Upper lobe of right lung (tissue), 1 donor: ENCODE measurements around the gene ID1. TPM values are rescaled to one million over a fixed set of nuclear protein-coding genes. Genes with fewer than 3 reads are reported as not detected.

Source experiments
- ATAC-seq: fragments of 200-7000 bp; cut with Tn5 transposase; one replicate; pipeline ENCODE4 v1.9.1; 2020; ENCODE audit warnings: mild to moderate bottlenecking, moderate library complexity
- DNase-seq: peaks from one replicate; pipeline ENCODE4 v3.0.0-alpha.2; 2020
- H3K27ac ChIP-seq: fragments of 200-600 bp; one replicate; pipeline ENCODE4 v1.8.0; 2022
- H3K27me3 ChIP-seq: fragments of 200-600 bp; one replicate; pipeline ENCODE4 v1.8.0; 2022; ENCODE audit warnings: mild to moderate bottlenecking
- H3K36me3 ChIP-seq: fragments of 200-600 bp; one replicate; pipeline ENCODE4 v1.8.0; 2022
- H3K4me1 ChIP-seq: fragments of 200-600 bp; one replicate; pipeline ENCODE4 v1.8.0; 2022
- H3K4me3 ChIP-seq: fragments of 200-600 bp; one replicate; pipeline ENCODE4 v1.8.0; 2022; ENCODE audit warnings: mild to moderate bottlenecking
- H3K9me3 ChIP-seq: fragments of 200-600 bp; one replicate; pipeline ENCODE4 v1.8.0; 2022
- intact Hi-C: fragments of 100-400 bp; cut with DNase I; formaldehyde crosslinking; loops from one replicate; pipeline ENCODE4 v1.11.0; 2022
- total RNA-seq: library from RNA; stranded (reverse); fragmentation: NEBNext Ultra II Directional; extraction: Animal tissue kit (Norgen Biotek cat#: 25700); gene quantifications from one replicate; pipeline ENCODE4 v1.2.1, GENCODE V29; 2021
- TF ChIP-seq, protein P1 (sequence below): fragments of 200-600 bp; IDR thresholded peaks from one replicate; pipeline ENCODE4 v1.8.0; 2022; ENCODE audit warnings: antibody characterized with exemption
- donor health status: DM: no; HTN: yes; CAD: no; lungs with severe emphysema.

ID1 gene
- total RNA-seq, 1 donor from 2014 or later = 515 TPM

DNA sequence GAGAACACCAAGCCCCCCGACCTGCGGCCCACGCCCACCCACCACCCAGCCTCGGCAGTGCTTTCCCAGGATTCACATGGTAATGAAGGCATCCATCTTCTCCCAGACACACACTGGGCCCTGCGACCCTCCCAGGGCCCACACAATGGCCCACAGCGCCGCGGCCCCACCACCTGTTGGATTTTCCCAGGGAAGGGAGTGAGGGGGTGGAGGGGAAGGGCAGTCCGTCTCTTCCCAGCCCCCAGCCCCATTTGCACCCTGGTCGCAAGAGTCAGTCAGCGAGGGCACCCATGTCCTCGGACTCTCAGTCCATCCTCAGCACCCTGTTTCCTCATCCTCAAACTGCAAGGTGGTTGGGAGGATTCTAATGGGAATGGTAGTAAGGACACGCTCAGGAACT is 23.7 kb upstream of the ID1 start:
- Histone ChIP-seq H3K27me3 (no peaks in the 10 kb centered on the region), H3K4me1 (no peaks in the 10 kb centered on the region), H3K36me3 (no peaks in the 10 kb centered on the region), H3K27ac (no peak overlapping the region), H3K4me3 (no peak overlapping the region), H3K9me3 (no peaks in the 10 kb centered on the region)
- ATAC-seq (no peak), DNase-seq (no peak)
- TF ChIP-seq, protein P1, sequence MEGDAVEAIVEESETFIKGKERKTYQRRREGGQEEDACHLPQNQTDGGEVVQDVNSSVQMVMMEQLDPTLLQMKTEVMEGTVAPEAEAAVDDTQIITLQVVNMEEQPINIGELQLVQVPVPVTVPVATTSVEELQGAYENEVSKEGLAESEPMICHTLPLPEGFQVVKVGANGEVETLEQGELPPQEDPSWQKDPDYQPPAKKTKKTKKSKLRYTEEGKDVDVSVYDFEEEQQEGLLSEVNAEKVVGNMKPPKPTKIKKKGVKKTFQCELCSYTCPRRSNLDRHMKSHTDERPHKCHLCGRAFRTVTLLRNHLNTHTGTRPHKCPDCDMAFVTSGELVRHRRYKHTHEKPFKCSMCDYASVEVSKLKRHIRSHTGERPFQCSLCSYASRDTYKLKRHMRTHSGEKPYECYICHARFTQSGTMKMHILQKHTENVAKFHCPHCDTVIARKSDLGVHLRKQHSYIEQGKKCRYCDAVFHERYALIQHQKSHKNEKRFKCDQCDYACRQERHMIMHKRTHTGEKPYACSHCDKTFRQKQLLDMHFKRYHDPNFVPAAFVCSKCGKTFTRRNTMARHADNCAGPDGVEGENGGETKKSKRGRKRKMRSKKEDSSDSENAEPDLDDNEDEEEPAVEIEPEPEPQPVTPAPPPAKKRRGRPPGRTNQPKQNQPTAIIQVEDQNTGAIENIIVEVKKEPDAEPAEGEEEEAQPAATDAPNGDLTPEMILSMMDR = no peak
- intact Hi-C loops = no loop called here

DNA sequence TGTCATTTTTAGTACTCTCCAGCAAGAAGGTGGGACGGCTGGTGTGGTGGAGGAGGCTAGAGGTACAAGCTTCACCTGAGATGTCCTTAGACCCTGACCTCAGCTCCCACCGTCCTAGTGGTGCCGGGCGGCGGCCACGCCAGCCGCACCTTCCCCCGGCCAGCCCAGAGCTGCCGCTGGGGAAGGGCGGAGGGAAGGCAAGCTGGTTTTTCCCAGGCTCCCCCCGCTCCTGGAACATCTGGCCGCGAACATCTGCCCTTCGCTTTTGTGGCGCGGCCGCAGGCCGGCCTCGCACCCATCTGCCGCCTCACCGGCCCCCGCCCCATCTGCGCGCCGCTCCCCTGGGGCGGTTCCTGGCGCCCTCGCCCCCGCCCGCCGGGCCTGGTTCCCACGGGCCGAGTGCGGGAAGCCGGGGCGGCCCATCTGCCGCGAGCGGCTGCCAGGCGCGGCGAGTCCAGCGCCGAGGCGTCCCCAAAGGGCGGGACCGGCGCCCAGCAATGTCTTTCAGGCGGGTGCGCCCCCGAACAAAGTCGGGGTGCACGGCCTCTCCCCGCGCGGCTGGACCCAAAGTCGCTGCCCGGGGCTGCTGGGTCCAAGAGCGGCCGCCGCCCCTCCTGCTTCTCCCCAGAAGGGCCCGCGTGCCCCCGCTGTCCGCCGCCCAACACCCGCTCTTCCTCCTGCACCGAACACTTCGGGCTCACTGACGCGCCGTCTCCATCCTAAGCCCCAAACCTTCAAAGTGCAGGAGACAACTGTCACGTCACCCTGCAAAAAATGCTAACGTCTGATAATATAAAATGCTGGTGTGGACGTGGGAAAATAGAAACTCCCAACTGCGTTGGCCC is 17.3 kb upstream of the ID1 start:
- intact Hi-C loops = no loop called here
- peak; percentile 74 for DNase-seq
- peak; percentile 95 for ATAC-seq

DNA sequence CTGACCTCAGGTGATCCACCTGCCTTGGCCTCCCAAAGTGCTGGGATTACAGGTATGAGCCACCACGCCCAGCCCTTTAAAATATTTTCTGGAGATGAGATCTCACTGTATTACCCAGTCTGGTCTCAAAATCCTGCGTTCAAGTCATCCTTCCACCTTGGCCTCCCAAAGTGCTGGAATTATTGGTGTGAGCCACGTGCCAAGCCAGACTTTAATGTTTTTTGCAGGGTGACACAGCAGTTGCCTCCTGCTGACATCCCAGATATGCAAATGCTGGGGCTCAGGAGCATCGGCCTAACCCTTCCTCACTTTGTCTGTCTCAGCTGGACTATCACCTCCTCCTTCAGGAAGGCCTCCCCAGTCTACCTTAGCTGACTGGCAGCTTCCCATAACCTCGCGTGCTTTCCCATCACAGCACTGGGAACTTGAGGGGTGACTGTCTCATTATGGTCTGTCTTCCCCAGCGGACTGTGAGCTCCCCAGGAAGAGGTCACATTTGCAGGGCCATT is 14.3 kb upstream of the ID1 start:
- no peak overlapping the region for H3K4me3 ChIP-seq
- H3K4me1 ChIP-seq = peaks cover 20% of the 10 kb centered on the region
- H3K27ac ChIP-seq = no peak overlapping the region
- no peaks in the 10 kb centered on the region for H3K9me3 ChIP-seq
- DNase-seq (no peak), ATAC-seq (no peak)
- no peaks in the 10 kb centered on the region for H3K27me3 ChIP-seq
- TF ChIP-seq, protein P1 = no peak
- intact Hi-C loops = no loop called here
- no peaks in the 10 kb centered on the region for H3K36me3 ChIP-seq

More for the DNA sequence above, 17.3 kb upstream of the ID1 start:
- Histone ChIP-seq H3K36me3 (no peaks in the 10 kb centered on the region), H3K4me1 (no peaks in the 10 kb centered on the region), H3K27ac (peak overlapping the region; percentile 84), H3K27me3 (no peaks in the 10 kb centered on the region), H3K9me3 (no peaks in the 10 kb centered on the region), H3K4me3 (peak overlapping the region; percentile 53)
- TF ChIP-seq, protein P1 = no peak

- Histone ChIP-seq H3K4me3 (no peak overlapping the region), H3K9me3 (no peaks in the 10 kb centered on the region), H3K27me3 (no peaks in the 10 kb centered on the region), H3K36me3 (no peaks in the 10 kb centered on the region), H3K4me1 (peaks cover 31% of the 10 kb centered on the region), H3K27ac (peak overlapping the region; percentile 79)
- DNase-seq (peak; percentile 79), ATAC-seq (peak; percentile 65)
- intact Hi-C loops = no loop called here
- TF ChIP-seq, protein P1 = no peak
Measured at GRCh38 chr20:31593221-31594001, 11.7 kb upstream of the ID1 start.

- no peak for DNase-seq
- peaks cover 31% of the 10 kb centered on the region for H3K4me1 ChIP-seq
- TF ChIP-seq, protein P1 = no peak
- H3K27me3 ChIP-seq = no peaks in the 10 kb centered on the region
- H3K4me3 ChIP-seq = no peak overlapping the region
- ATAC-seq = no peak
- intact Hi-C loops = no loop called here
- peak overlapping the region; percentile 79 for H3K27ac ChIP-seq
- H3K9me3 ChIP-seq = no peaks in the 10 kb centered on the region
- no peaks in the 10 kb centered on the region for H3K36me3 ChIP-seq
Measured at GRCh38 chr20:31594002-31594557, 11.0 kb upstream of the ID1 start.
